ENCODE data around the gene ZNF319.

The ZNF319 gene

GRCh38 chr16:57971848-57972247, 28.6 kb downstream of the ZNF319 start:
- no peak for DNase-seq

GRCh38 chr16:57970970-57971369, 29.5 kb downstream of the ZNF319 start, which contains the start of gene CNGB1:
Gene CNGB1, minus strand, starts transcription at chr16:57971128. Its CDS starts 3,842 bp downstream, at chr16:57967286.
- DNase-seq: no peak

GRCh38 chr16:57970319-57970718, 30.2 kb downstream of the ZNF319 start:
- DNase-seq: no peak

GRCh38 chr16:57969451-57970123, 30.9 kb downstream of the ZNF319 start:
- no peak for DNase-seq

GRCh38 chr16:57967916-57968315, 32.6 kb downstream of the ZNF319 start:
- no peak for DNase-seq

- no peak for DNase-seq
Measured at GRCh38 chr16:57966986-57967385, 33.5 kb downstream of the ZNF319 start.

- DNase-seq: no peak
Measured at GRCh38 chr16:57966204-57966771, 34.2 kb downstream of the ZNF319 start.

- DNase-seq: no peak
Measured at GRCh38 chr16:57964157-57964700, 36.2 kb downstream of the ZNF319 start.

- no peak for DNase-seq
Measured at GRCh38 chr16:57962756-57963155, 37.7 kb downstream of the ZNF319 start.

- DNase-seq: no peak
Measured at GRCh38 chr16:57962046-57962445, 38.4 kb downstream of the ZNF319 start.

GRCh38 chr16:57961538-57961937, 38.9 kb downstream of the ZNF319 start:
- DNase-seq: no peak

- no peak for DNase-seq
Measured at GRCh38 chr16:57960826-57961472, 39.5 kb downstream of the ZNF319 start.

- DNase-seq: no peak
Measured at GRCh38 chr16:57960310-57960709, 40.2 kb downstream of the ZNF319 start.

GRCh38 chr16:57959804-57960203, 40.7 kb downstream of the ZNF319 start:
- DNase-seq: no peak

- no peak for DNase-seq
Measured at GRCh38 chr16:57959121-57959520, 41.4 kb downstream of the ZNF319 start.

GRCh38 chr16:57958544-57958943, 41.9 kb downstream of the ZNF319 start:
- no peak for DNase-seq

- DNase-seq: no peak
Measured at GRCh38 chr16:57957673-57958392, 42.6 kb downstream of the ZNF319 start.

GRCh38 chr16:57956924-57957672, 43.4 kb downstream of the ZNF319 start:
- no peak for DNase-seq

- DNase-seq: no peak
Measured at GRCh38 chr16:57956270-57956808, 44.1 kb downstream of the ZNF319 start.

- no peak for DNase-seq
Measured at GRCh38 chr16:57955572-57956188, 44.8 kb downstream of the ZNF319 start.

- no peak for DNase-seq
Measured at GRCh38 chr16:57953857-57954256, 46.6 kb downstream of the ZNF319 start.

- no peak for DNase-seq
Measured at GRCh38 chr16:57952909-57953308, 47.6 kb downstream of the ZNF319 start.
